Esophagus squamous epithelium (tissue), 4 donors: Measurements from ENCODE around the gene GAB3.

Experiments
- POLR2A ChIP-seq, 4 donors: fragments of 450-650 bp; IDR thresholded peaks; one replicate each; pipeline ENCODE4 v1.6.1; 2017; ENCODE audit warnings: antibody characterized with exemption in 4 of 4, mild to moderate bottlenecking in 4 of 4, moderate library complexity in 3 of 4
- TF ChIP-seq, protein P1 (sequence below), 6 experiments: fragments of 450-650 bp in 4 of 6; fragments of 200-600 bp in 2 of 6; sonication (generic) in 2 of 6; IDR thresholded peaks; one replicate each; pipeline ENCODE4 v1.5.1; 2016 to 2019; ENCODE audit warnings: antibody characterized with exemption in 6 of 6, mild to moderate bottlenecking in 4 of 6, moderate library complexity in 4 of 6

DNA sequence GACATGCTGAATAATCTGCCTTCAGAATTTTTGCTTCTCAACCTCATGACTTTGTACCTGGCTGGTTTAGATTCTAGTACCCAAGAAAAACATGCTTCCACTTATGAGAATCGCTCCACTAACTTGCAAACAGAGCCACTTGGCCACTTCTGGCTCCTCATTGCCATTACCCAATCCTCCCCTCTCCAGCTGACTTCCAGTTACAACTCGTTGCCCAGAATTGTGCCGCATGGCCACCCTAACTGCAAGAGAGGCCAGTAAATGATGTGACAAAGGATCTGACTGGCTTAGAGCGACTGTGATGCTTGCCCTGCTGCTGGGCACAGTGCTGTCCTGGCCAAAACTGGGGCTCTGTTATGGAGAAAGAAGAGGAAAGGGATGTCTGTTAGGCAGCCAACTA, 7.8 kb upstream of the GAB3 start:
- TF ChIP-seq POLR2A (IDR thresholded peaks at IDR 0.05): no peak
- TF ChIP-seq, protein P1, sequence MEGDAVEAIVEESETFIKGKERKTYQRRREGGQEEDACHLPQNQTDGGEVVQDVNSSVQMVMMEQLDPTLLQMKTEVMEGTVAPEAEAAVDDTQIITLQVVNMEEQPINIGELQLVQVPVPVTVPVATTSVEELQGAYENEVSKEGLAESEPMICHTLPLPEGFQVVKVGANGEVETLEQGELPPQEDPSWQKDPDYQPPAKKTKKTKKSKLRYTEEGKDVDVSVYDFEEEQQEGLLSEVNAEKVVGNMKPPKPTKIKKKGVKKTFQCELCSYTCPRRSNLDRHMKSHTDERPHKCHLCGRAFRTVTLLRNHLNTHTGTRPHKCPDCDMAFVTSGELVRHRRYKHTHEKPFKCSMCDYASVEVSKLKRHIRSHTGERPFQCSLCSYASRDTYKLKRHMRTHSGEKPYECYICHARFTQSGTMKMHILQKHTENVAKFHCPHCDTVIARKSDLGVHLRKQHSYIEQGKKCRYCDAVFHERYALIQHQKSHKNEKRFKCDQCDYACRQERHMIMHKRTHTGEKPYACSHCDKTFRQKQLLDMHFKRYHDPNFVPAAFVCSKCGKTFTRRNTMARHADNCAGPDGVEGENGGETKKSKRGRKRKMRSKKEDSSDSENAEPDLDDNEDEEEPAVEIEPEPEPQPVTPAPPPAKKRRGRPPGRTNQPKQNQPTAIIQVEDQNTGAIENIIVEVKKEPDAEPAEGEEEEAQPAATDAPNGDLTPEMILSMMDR (IDR thresholded peaks at IDR 0.05): no peak
